PC-9 (cell line): ENCODE data around the gene PACRG. TPM values are rescaled to one million over a fixed set of nuclear protein-coding genes. Genes with fewer than 3 reads are reported as not detected.

Experiments
- BruUV-seq: library from RNA; stranded (reverse); fragments of 400-500 nt; replicated peaks from 2 replicates; lab custom pipeline; 2021; lab: Mats Ljungman, UMichigan
- CTCF ChIA-PET: fragments of 300-600 bp; sonication (Branson Sonifier 250); formaldehyde crosslinking; loops from one replicate; lab custom pipeline; 2022; ENCODE audit warnings: antibody characterized with exemption; lab: Charles Lee
- POLR2A ChIA-PET: fragments of 300-600 bp; sonication (Branson Sonifier 250); formaldehyde crosslinking; loops from one replicate; lab custom pipeline; 2022; ENCODE audit warnings: antibody characterized with exemption; ENCODE audit not compliant: unreplicated experiment; lab: Charles Lee
- DNase-seq, 2 experiments: peaks; one replicate each; pipeline versions ENCODE4 v3.0.0 to v3.0.0-alpha.2; 2015 to 2022; ENCODE audit warnings: mixed read lengths in 1 of 2
- H2AFZ ChIP-seq: fragments of 200-600 bp; sonication (generic); 2 replicates; pipeline ENCODE4 v1.8.1; 2017; ENCODE audit warnings: antibody characterized with exemption
- H3F3A ChIP-seq: fragments of 200-600 bp; sonication (generic); 2 replicates; pipeline ENCODE4 v1.8.1; 2017; ENCODE audit warnings: antibody characterized with exemption, mild to moderate bottlenecking, low read depth; ENCODE audit not compliant: insufficient read depth
- H3K27ac ChIP-seq: fragments of 200-600 bp; sonication (generic); 2 replicates; pipeline ENCODE4 v1.6.1; 2016; ENCODE audit warnings: mixed run types
- H3K27me3 ChIP-seq: fragments of 200-600 bp; sonication (generic); 2 replicates; pipeline ENCODE4 v1.6.1; 2016; ENCODE audit warnings: low read depth, mixed run types; ENCODE audit not compliant: insufficient read depth
- H3K36me3 ChIP-seq: fragments of 200-600 bp; sonication (generic); 2 replicates; pipeline ENCODE4 v1.6.1; 2016; ENCODE audit warnings: low read depth, mixed run types
- H3K4me1 ChIP-seq: fragments of 200-600 bp; sonication (generic); replicated peaks from 2 replicates; pipeline ENCODE4 v1.6.1; 2016; ENCODE audit warnings: mixed run types; ENCODE audit not compliant: insufficient read depth
- H3K4me2 ChIP-seq: fragments of 200-600 bp; sonication (generic); 2 replicates; pipeline ENCODE4 v1.6.1; 2017; ENCODE audit warnings: mixed run types
- H3K4me3 ChIP-seq: fragments of 200-600 bp; sonication (generic); 2 replicates; pipeline ENCODE4 v1.6.1; 2016; ENCODE audit warnings: mixed run types
- H3K79me2 ChIP-seq: fragments of 200-600 bp; sonication (generic); 2 replicates; pipeline ENCODE4 v1.6.1; 2017; ENCODE audit warnings: low read depth, mixed run types
- H3K9me2 ChIP-seq: fragments of 200-600 bp; sonication (generic); 2 replicates; pipeline ENCODE4 v1.8.1; 2017; ENCODE audit warnings: mild to moderate bottlenecking; ENCODE audit not compliant: insufficient read depth
- H3K9me3 ChIP-seq: fragments of 200-600 bp; sonication (generic); 2 replicates; pipeline ENCODE4 v1.8.1; 2016; ENCODE audit warnings: low read depth; ENCODE audit not compliant: insufficient read depth
- H4K20me1 ChIP-seq: fragments of 200-600 bp; sonication (generic); 2 replicates; pipeline ENCODE4 v1.8.1; 2017; ENCODE audit not compliant: insufficient read depth
- CTCF ChIP-seq: fragments of 200-600 bp; sonication (generic); conservative IDR thresholded peaks from 2 replicates; pipeline ENCODE4 v1.6.1; 2017; ENCODE audit warnings: mixed run types, antibody characterized with exemption, mild to moderate bottlenecking, moderate library complexity
- EZH2 ChIP-seq: fragments of 200-600 bp; sonication (generic); IDR thresholded peaks from 2 replicates; pipeline ENCODE4 v1.8.0; 2017; ENCODE audit warnings: antibody characterized with exemption, low read depth
- intact Hi-C: fragments of 100-400 bp; cut with micrococcal nuclease; formaldehyde crosslinking; loops from one replicate; pipeline ENCODE4 v1.10.0; 2022; ENCODE audit not compliant: unreplicated experiment
- total RNA-seq: library from RNA; stranded (reverse); gene quantifications from 2 replicates; pipeline ENCODE4 v1.2.3, GENCODE V29; 2021

Gene PACRG
- total RNA-seq, 1 experiment from 2014 or later, result not detected

- no peak overlapping the region for H2AFZ ChIP-seq
- no peaks in the 10 kb centered on the region for H3K79me2 ChIP-seq
- intact Hi-C loops, result no loop called here
- H4K20me1 ChIP-seq, result no peaks in the 10 kb centered on the region
- ChIA-PET POLR2A (no interaction called here), CTCF (no interaction called here)
- H3K4me3 ChIP-seq, result no peak overlapping the region
- DNase-seq, result no peak
- H3K27ac ChIP-seq, result no peak overlapping the region
- H3K4me1 ChIP-seq, result no peaks in the 10 kb centered on the region
- no peaks in the 10 kb centered on the region for H3K9me2 ChIP-seq
- no peaks in the 10 kb centered on the region for H3F3A ChIP-seq
- no TSS peak for BruUV-seq
- H3K36me3 ChIP-seq, result no peaks in the 10 kb centered on the region
- H3K9me3 ChIP-seq, result no peaks in the 10 kb centered on the region
- no peak overlapping the region for H3K4me2 ChIP-seq
- no peaks in the 10 kb centered on the region for H3K27me3 ChIP-seq
- TF ChIP-seq EZH2 (no peak), CTCF (no peak)
These were observed 5.5 kb upstream of the PACRG start for GRCh38 chr6:162722226-162722625.

GRCh38 chr6:162722633-162723032 lies 5.1 kb upstream of the PACRG start:
- no peaks in the 10 kb centered on the region for H4K20me1 ChIP-seq
- POLR2A ChIA-PET, result no interaction called here
- no TSS peak for BruUV-seq

GRCh38 chr6:162726947-162727321 lies 840 bp upstream of the PACRG start:
- CTCF ChIA-PET, result no interaction called here
- TF ChIP-seq CTCF (no peak), EZH2 (no peak)
- Histone ChIP-seq H3K27ac (no peak overlapping the region), H3K4me3 (peak overlapping the region; percentile 68), H3K79me2 (no peaks in the 10 kb centered on the region), H3K4me2 (peak overlapping the region; percentile 77), H3K4me1 (0 out of 2 replicates have a peak, but pooled peaks cover 5% of the 10 kb centered on the region), H3F3A (no peaks in the 10 kb centered on the region), H3K27me3 (no peaks in the 10 kb centered on the region), H3K9me2 (no peaks in the 10 kb centered on the region), H2AFZ (peak overlapping the region; percentile 81), H3K36me3 (no peaks in the 10 kb centered on the region), H4K20me1 (no peaks in the 10 kb centered on the region), H3K9me3 (no peaks in the 10 kb centered on the region)
- BruUV-seq, result no TSS peak
- POLR2A ChIA-PET, result no interaction called here
- DNase-seq, result no peak
- intact Hi-C loops, result no loop called here

More at GRCh38 chr6:162722633-162723032, 5.1 kb upstream of the PACRG start:
- no peaks in the 10 kb centered on the region for H3F3A ChIP-seq
- no peaks in the 10 kb centered on the region for H3K36me3 ChIP-seq
- H3K27me3 ChIP-seq, result no peaks in the 10 kb centered on the region
- CTCF ChIA-PET, result no interaction called here
- H3K4me3 ChIP-seq, result no peak overlapping the region
- no peak overlapping the region for H3K27ac ChIP-seq
- DNase-seq, result no peak
- no peaks in the 10 kb centered on the region for H3K79me2 ChIP-seq
- H3K9me2 ChIP-seq, result no peaks in the 10 kb centered on the region
- intact Hi-C loops, result no loop called here
- H3K4me2 ChIP-seq, result no peak overlapping the region
- H2AFZ ChIP-seq, result no peak overlapping the region
- no peaks in the 10 kb centered on the region for H3K9me3 ChIP-seq
- H3K4me1 ChIP-seq, result no peaks in the 10 kb centered on the region
- TF ChIP-seq CTCF (no peak), EZH2 (no peak)
